HG02973 (cell line): Measurements from ENCODE around the gene BRPF1.
"Not testable (repeated sequence)": the region's sequence is repeated elsewhere in the genome, so short reads cannot be mapped to it uniquely, and the experiment has no call there.

Experiments
- ATAC-seq: cut with Tn5 transposase; IDR thresholded peaks from one replicate; pipeline ENCODE4 v1.9.1; 2021; ENCODE audit warnings: moderate library complexity; ENCODE audit not compliant: unreplicated experiment

BRPF1 gene

DNA sequence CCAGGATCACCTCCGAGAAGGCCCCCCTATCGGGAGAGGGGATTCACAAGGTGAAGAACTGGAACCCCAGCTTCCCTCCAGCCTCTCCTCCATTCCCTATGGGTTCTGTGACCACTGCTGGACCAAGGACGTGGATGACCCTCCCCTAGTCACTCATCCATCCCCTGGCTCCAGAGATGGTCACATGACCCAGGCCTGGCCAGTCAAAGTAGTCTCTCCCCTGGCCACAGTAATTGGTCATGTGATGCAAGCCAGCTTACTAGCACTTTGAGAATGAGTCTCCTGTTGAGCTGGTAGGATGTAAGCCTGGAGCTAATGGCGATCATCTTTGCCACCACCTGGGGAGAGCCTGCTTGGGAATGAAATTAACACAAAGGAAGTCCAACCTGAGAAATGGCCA is 34.3 kb downstream of the BRPF1 start:
- ATAC-seq = no peak

DNA sequence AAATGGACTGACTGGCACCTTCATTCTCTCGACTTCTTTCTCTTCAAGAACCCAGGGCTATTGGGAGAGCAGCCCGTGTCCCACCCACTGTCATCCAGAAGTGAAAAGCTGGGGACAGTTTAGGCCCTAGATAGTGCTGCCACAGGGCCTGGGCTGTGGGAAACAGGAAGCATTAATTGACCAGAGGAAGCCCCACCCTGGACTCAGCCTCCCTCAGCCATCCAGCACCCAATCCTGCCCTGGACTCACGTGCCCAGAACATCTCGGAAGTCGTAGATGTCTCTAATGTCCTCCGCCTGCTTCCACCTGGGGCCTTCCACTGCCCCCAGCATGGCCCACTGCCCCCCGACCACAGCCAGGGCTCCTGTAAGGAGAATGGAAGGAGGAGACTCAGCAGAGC is 35.9 kb downstream of the BRPF1 start:
- ATAC-seq = no peak

DNA sequence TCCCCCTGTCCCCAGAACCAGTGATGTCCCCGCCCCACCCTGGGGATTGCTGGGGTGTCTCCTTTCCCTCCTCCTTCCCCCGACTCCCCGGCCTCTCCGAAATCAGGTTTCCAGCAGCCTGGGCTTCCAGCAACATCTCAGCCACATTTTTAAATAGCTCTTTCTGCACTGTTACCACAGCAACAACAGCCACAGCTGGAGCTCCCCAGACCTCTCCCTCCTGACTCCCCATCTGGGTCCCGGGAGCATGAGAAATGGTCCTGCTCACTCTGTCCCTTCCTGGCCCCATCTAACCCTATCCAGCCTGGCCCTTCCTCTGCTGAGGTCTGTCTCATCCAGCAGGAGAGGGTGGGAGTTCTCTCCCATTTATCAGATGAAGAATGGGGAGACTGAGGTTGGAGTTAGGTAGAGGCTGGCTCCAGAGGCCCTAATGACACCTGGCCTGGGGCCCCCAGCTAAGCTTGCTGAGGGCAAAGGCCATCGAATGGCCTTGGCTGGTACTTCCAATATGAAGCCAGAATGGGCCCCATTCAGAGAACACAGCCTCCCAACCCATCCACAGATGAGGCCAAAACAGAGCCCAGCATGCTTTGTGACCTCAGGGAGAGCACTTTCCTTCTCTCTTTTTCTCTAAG is 36.7 kb downstream of the BRPF1 start:
- no peak for ATAC-seq

DNA sequence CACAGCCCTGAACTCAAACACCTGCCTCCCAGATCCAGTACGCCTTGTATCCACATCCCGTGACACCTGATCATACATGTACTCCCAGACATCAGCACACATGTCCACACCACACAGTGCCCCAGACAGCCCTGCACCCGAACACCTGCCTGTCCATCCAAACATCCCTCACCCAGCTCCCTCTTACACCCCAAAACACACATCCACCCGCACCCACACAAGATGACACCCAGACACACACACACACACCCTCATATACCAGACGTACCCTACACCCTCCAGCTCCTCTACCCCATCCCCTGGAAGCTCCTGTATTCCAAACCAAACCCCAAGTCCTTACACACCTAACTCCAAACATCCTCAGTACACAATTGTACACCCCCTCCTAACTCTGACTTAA is 37.5 kb downstream of the BRPF1 start:
- no peak for ATAC-seq

DNA sequence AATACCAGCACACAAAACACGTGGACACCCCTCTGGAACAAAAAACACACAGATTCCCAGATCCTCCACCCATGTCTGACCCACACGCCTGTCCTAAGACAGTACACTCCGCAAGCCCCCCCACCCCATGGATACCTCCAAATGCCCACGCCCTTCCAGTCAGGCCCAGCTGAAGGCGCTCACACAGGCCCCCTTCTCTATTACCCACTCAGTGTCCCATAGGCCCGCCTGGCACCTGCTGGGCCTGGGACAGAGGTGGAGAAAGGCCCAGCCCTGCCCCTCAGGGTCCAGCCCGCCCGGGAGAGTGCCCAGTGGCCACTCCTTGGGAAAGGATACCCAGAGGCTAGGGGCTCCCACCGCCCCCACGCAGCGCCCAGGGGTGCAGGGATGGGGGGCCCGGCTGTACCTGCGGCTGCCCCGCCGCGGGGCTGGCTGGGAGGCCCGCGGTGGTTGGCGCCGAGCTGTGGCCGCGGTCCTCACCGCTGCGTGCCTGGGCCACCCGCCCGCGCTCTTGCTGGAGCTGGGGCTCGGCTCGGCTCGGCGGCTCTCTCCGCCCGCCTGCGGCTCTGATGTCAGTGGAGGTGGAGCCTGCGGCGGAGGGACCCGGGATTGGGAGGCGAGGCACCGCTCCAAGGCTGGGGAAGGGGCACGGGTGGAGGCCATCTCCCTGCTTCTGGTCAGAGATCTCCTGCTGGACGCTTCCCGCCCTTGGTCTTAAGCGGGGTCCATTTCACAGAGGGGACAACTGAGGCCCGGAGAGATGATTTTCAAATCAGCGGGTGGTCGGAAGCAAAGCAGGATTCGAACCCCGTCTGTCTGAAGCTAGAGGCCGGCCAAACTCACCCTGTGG is 38.1 kb downstream of the BRPF1 start, which contains the start of gene CAMK1:
Gene CAMK1 (minus strand): TSS at position 522 of the 850 bp plus-strand sequence. CDS start 2,198 bp downstream, outside the sequence.
- ATAC-seq = no peak

DNA sequence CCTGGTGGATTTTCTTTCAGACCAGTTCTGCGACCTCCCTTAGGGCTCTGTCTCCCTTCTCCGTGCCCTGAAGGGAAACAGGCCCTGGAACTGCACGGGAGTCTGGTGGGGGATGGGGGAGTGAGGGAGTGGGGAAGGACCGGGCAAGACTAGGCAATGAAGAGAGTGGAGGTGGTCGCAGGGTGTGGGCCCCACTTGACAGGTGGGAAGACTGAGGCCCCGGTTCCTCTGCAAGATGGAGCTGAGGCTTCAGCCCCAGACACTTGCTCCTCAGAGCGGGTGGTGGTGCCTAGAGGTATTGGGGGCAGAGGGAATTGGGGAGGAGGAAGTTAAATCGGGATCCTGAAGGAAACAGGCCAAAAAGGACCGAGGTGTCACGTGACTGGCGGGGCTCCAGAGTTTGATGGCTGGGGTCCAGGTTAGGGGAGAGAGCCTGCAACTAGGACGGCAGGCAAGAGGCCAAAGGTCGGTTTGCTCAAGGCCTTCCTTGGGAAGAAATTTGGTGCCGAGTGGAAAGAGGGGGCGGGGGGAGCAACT is 38.8 kb downstream of the BRPF1 start:
- no peak for ATAC-seq

DNA sequence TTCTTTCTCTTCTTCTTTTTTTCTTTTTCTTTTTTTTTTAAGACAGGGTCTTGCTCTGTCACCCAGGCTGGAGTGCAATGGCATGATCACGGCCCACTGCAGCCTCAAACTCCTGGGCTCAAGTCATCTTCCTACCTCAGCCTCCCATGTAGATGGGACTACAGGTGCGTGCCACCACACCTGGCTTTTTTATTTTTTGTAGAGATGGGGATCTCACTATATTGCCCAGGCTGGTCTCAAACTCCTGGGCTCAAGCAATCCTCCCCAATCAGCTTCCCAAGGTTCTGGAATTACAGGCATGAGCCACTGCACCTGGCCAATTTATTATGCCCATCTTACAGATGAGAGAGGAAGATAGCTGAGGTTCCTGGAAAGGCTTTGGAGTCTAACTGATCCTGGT is 39.5 kb downstream of the BRPF1 start:
- ATAC-seq = not testable (repeated sequence)

DNA sequence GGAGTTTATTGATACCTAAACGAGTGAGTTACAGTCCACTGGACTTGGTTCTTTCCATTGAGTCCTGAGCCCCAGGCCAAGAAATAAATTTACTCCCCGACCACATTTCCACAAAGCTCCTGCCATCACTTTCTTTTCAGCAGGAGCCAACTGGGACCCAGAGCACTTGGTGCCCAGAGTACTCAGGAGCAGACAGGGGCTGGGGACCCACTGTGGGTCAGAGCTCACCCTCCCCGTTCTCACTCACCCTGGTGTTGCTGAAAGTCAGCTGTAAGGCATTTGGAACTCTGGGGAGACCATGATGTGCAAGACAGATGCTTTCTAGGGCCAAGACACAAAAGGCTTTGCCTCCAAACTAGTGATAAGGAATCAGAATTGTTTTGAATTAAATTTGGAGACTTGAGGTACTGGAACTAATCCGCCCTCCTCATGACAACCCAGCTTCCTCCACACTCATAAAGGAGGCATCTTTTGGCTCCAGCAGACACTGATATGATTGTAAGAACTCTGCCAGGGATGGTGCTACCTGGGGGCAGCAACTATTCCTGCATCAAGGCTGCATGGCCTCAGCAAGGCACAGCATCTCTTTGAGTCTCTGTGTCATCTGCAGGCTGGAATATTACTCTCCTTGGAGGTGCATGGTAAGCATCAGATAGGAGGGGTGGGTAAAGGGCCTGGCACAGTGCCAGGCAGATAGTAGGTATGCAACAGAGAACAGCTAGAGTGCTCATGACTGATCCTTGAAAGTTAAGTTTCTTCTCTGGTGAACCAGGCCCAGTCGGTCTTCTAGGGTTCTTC is 45.6 kb downstream of the BRPF1 start:
- ATAC-seq = no peak

DNA sequence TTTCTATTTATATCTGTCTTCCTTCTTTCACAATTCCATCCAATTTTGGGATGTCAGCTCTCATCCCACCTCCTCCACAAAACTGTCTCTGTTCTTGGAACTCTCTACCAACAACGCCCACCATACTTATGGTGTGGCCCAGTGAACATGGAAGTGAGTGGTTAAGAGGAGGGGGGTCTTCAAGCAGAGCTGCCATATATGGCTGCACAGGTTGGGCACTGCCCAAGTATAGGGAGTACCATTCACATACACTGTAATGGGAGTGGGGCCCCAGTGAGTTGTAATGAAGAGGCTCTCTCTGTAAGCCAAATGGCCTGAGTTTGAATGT is 46.1 kb downstream of the BRPF1 start:
- no peak for ATAC-seq

DNA sequence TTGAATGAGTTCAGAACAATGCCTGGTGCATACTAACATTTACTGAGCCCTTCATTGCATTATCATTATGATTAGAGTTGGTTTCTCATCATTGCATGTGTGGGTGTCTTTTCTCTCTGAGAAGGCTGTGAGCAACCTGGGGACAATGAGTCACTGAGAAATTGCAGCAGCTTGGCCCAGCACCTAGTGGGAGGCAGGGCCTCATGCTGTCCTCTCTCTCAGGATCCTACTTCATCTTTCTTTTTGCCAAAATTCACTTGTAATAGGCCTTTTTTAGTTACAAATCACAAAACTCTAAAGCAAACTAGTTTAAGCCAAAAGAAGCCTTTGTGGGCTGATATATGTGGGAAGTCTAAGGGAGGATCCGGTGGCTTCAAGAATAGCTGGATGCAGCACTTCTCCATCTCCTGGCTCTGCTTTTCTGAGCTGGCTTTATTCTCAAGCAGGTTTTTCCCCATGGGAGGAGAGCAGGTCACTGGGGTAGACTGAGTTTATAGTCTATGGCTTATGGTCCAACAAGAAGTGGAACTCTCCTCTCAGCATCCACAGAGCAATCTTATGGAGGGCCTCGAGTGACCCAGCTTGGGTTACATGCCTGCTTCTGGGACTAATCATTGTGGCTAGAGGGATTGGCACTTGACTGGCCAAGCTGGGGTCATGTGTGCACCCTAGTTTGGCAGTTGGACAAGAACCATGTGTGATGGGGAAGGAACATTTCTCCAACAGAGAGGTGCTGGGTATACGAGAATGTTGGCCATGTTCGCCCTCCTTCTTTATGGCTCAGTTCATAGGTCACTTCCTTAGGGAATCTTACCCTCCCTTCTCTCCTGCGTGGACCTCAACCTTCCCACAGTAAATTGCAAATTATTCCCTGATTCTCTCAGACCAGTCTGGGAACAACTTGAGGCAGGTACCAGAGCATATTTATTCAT is 46.9 kb downstream of the BRPF1 start:
- ATAC-seq = no peak

DNA sequence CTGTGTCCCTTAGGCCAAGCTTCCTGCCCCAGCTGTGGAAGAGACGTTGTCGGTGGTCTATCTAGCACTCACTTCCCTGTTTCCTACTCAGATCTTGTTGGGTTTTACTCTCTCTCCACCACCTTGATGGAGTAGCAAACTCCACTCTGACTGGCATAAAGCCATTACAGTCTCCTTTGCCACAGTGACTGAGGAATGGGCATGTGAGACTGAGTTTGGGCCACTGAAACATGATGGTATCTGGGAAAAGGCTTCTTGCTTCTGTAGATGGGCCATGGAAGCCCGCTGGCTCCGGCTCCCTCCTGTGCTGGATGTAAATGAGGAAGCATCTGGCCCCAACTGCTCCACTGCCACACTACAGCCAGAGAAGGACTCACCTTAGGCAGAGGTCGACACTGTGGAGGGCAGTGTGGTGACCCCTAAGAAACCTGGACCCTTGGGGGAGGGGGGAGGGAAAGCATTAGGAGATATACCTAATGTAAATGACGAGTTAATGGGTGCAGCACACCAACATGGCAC is 47.6 kb downstream of the BRPF1 start:
- ATAC-seq = no peak

DNA sequence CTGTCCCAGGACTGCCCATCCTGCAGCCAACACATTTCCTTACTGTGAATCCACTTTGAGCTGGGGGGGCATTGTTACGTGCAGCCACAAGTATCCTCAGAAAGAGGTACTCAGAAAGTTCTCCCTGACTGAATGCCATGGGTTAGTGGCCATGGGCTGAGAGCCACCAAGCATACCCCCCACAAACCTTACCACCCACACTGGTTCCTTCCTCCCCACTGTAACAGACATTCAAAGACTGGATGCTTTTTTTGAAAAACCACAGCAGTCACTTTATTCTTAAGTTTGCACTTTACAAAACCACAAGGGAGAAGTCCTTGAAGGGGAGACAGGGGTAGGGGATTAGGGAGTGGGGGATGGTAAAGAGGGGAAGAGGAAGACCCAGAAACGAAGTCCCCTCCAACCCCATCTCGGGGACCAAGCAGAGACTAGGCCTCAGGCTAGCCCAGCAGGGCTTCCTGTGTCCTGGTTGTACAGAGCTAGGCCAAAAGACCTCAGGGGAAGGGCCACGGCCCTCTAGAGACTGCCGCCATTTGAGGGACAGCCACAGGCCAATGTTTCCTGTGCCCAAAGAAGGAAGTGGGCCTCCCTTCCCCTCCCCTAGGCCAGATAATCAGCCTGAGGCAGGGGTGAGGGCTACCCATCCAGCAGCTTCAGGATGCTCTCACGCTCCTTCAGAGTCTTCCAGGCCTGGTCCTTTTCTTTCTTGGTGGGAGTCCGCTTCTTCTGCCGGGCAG is 48.4 kb downstream of the BRPF1 start:
- ATAC-seq = no peak

DNA sequence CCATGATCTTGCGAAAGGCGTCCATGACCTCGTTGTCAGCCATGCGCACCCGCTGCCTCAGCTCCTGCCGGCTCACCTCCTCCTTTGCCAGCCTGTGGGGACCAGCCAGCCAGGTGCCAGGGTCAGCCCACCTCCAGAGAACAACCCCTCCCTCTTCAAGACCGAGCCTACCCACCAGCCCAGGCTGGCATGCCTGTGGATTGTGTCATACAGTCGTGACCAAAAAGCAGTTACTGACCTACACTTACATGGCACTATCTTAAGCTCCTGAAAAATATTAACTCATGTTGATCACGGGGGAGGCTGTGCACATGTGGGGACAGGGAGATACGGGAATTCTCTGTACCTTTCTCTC is 48.9 kb downstream of the BRPF1 start:
- ATAC-seq = no peak

DNA sequence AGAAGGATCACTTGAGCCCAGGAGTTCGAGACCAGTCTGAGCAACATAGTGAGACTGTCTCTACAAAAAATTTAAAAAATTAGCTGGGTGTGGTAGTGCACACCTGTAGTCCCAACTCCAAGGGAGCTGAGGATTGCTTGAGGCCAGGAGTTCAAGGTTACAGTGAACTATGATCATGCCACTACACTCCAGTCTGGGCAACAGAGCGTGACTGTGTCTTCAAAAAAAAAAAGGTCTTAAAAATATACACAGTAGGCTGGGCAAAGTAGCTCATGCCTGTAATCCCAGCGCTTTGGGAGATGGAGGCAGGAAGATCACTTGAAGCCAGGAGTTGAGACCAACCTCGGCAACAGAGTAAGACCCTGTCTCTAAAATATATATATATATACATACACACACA is 49.4 kb downstream of the BRPF1 start:
- ATAC-seq = no peak

DNA sequence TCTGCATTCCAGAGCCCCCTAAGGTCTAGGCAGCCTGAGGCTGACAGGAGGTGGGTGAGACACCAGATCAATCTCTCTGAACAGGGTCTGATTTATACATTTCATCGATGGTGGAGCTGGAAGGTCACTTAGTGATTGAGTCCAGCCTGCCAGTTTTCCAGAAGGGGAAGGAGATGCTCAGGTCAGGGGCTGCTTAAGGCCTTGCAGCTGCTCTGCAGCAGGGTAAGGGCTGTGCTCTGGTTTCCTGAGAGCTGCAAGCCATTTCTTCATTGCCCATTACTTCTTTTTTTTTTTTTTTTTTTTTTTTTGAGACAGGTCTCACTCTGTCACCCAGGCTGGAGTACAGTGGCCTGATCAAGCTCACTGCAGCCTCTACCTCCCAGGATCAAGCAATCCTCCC is 50.0 kb downstream of the BRPF1 start:
- no peak for ATAC-seq

DNA sequence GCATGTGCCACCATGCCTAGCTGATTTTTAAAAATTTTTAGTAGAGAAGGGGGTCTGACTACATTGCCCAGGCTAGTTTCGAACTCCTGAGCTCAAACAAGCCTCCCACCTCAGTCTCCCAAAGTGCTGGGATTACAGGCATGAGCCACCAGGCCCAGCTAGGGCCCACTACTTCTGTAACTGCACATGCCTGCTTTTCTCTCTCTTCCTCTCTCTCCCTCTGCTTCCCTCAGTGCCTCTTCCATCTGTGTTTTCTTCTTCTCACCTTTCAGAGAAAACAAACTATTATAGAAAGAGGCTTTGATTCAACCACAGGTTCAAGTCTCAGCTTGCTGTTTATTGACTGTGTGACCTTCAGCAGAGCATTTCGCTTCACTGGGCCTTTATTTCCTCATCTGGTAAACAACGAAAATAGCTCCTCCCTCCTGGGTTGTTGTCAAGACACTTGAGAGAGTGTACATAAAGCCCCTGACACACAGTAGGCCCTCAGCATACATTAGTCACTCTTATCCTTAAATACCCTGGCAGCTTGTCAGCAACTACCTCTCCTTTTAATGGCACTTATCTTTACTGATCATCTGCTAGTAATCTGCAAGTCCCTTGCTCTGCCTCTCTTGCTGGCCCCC is 50.6 kb downstream of the BRPF1 start:
- no peak for ATAC-seq

DNA sequence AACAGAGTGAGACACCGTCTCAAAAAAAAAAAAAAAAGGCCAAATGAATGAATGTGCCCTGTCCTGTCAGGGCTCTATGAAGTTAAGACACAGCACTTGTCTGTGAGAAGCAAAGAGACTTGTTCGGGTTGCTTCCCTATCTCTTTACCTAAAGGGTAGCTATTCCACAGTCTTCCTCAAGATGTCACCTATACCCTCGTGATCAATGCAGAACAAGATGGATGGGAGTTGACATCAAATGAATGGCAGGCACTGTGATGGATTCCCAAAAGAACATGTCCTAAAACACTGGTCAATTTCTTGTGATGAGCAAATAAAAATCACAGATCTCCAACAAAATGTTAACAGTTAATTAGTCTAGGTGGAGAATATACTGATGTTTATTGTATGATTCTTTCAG is 51.2 kb downstream of the BRPF1 start:
- no peak for ATAC-seq

DNA sequence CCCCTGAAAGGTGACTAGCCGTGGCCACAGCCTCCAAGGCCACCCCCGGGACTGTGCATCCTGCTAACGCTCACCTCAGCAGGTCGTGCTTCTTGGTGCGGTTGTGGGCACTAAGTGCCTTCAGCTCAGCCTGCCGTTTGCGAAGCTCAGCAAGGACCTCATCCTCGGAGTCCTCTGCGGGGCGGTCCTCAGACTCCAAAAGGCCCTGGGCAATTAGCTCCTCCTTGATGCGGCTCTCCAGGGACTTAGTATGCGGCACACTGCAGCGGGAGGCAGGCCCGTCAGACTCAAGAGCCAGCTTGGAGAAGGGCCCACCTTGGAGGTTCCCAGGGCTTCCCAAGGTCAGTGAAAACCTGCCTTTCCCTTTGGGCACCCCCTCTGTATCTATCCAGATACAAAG is 52.4 kb downstream of the BRPF1 start:
- ATAC-seq = no peak

DNA sequence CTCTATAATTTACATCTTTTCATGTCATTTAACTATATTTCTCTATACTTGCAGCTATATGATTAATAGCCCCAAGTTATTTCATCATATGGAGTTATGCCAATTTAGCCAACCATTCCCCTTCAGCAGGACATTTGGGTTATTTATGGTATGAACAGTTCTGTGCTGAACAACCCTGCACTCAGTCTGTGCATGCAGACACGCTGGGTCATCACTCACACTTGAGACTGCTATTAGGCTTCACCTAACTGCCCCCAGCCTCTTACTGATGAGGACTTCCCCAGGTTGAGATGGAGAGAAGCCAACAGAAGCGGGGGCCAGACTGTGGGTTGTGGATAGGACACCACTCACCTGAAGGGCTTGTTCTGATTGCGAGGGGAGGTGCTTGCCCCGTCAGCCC is 53.4 kb downstream of the BRPF1 start:
- ATAC-seq = no peak
